HepG2 (cell line): ENCODE results near the gene ANG. TPM values are rescaled to one million over a fixed set of nuclear protein-coding genes. Genes with fewer than 3 reads are reported as not detected.

ENCODE experiments used
- AGO2 ChIP-seq: fragments of 200-400 bp; formaldehyde crosslinking; optimal IDR thresholded peaks from 2 replicates; pipeline ENCODE3; 2017; ENCODE audit warnings: mild to moderate bottlenecking, low read depth, low read length, moderate library complexity
- ERF ChIP-seq: IDR thresholded peaks from 2 replicates; pipeline ENCODE4 v1.6.1; 2018; ENCODE audit warnings: missing biosample characterization, missing genetic modification reagents
- FOXA1 ChIP-seq, 2 experiments: fragments of 450-650 bp in 1 of 2; sonication (generic) in 1 of 2; formaldehyde crosslinking in 1 of 2; IDR thresholded peaks; 2 replicates each; pipeline versions ENCODE4 v1.4.0 to v1.6.1; 2016 to 2020; ENCODE audit warnings: missing genetic modification reagents in 1 of 2
- GPBP1L1 ChIP-seq: sonication (generic); formaldehyde crosslinking; IDR thresholded peaks from 2 replicates; pipeline ENCODE4 v1.5.0; 2020; ENCODE audit warnings: mild to moderate bottlenecking, missing genetic modification reagents
- IKZF4 ChIP-seq: sonication (generic); formaldehyde crosslinking; IDR thresholded peaks from 2 replicates; pipeline ENCODE4 v1.5.1; 2020; ENCODE audit warnings: borderline replicate concordance, mild to moderate bottlenecking, low read depth, missing genetic modification reagents; ENCODE audit errors: not compliant biosample characterization
- MAFF ChIP-seq: IDR thresholded peaks from 2 replicates; pipeline ENCODE4 v1.6.1; 2011; ENCODE audit warnings: low read depth, low read length, improper control_type of control experiment
- NR2C2 ChIP-seq: sonication (generic); formaldehyde crosslinking; IDR thresholded peaks from 2 replicates; pipeline ENCODE4 v1.4.0; 2020; ENCODE audit warnings: missing genetic modification reagents, mild to moderate bottlenecking, moderate library complexity, borderline replicate concordance
- SAFB2 ChIP-seq: sonication (generic); formaldehyde crosslinking; IDR thresholded peaks from 2 replicates; pipeline ENCODE4 v1.5.1; 2020; ENCODE audit warnings: missing genetic modification reagents, low read depth, mild to moderate bottlenecking, borderline replicate concordance
- TGIF2 ChIP-seq: IDR thresholded peaks from 2 replicates; pipeline ENCODE4 v1.6.1; 2016; ENCODE audit warnings: control low read depth, missing compliant biosample characterization
- ZBTB8A ChIP-seq: sonication (generic); formaldehyde crosslinking; IDR thresholded peaks from 2 replicates; pipeline ENCODE4 v1.4.0; 2020; ENCODE audit warnings: mild to moderate bottlenecking, low read depth, missing genetic modification reagents, borderline replicate concordance
- ZNF124 ChIP-seq: sonication (generic); formaldehyde crosslinking; IDR thresholded peaks from 2 replicates; pipeline ENCODE4 v1.4.0; 2020; ENCODE audit warnings: missing genetic modification reagents
- ZNF232 ChIP-seq: sonication (generic); formaldehyde crosslinking; IDR thresholded peaks from 2 replicates; pipeline ENCODE4 v1.4.0; 2020; ENCODE audit warnings: missing genetic modification reagents, borderline replicate concordance
- ZNF251 ChIP-seq: sonication (generic); formaldehyde crosslinking; IDR thresholded peaks from 2 replicates; pipeline ENCODE4 v1.9.0; 2021; ENCODE audit warnings: mild to moderate bottlenecking, missing genetic modification reagents
- ZNF367 ChIP-seq: sonication (generic); formaldehyde crosslinking; IDR thresholded peaks from 2 replicates; pipeline ENCODE4 v1.4.0; 2020; ENCODE audit warnings: missing genetic modification reagents, borderline replicate concordance
- ZNF549 ChIP-seq: sonication (generic); formaldehyde crosslinking; IDR thresholded peaks from 2 replicates; pipeline ENCODE4 v1.5.0; 2020; ENCODE audit warnings: missing genetic modification reagents
- ZNF557 ChIP-seq: sonication (generic); formaldehyde crosslinking; IDR thresholded peaks from 2 replicates; pipeline ENCODE4 v1.4.0; 2020; ENCODE audit warnings: missing genetic modification reagents
- ZNF569 ChIP-seq: sonication (generic); formaldehyde crosslinking; IDR thresholded peaks from 2 replicates; pipeline ENCODE4 v1.5.0; 2020; ENCODE audit warnings: mild to moderate bottlenecking, missing genetic modification reagents, moderate library complexity, borderline replicate concordance
- ZNF678 ChIP-seq: sonication (generic); formaldehyde crosslinking; IDR thresholded peaks from 2 replicates; pipeline ENCODE4 v1.4.0; 2020; ENCODE audit warnings: mild to moderate bottlenecking, missing genetic modification reagents
- ZSCAN12 ChIP-seq: sonication (generic); formaldehyde crosslinking; IDR thresholded peaks from 2 replicates; pipeline ENCODE4 v1.9.0; 2021; ENCODE audit warnings: mild to moderate bottlenecking, missing genetic modification reagents
- ZSCAN31 ChIP-seq: sonication (generic); formaldehyde crosslinking; IDR thresholded peaks from 2 replicates; pipeline ENCODE4 v1.5.0; 2020; ENCODE audit warnings: low read depth, mild to moderate bottlenecking, missing genetic modification reagents
- polyA plus RNA-seq, 8 experiments: library from polyadenylated mRNA; depleted of rRNA in 3 of 8; stranded (reverse) in 7 of 8; unstranded in 1 of 8; fragments of >200 nt; fragmentation: Illumina TruSeq in 4 of 8; extraction: Trizol in 4 of 8; gene quantifications; 2 replicates each; pipeline versions ENCODE4 v1.2.1 to v1.2.3, GENCODE V29; 2011 to 2016; ENCODE audit warnings: low read depth in 4 of 8, missing spikeins in 1 of 8, mixed read lengths in 1 of 8; ENCODE audit not compliant: insufficient read depth in 1 of 8
- total RNA-seq, 5 experiments: library from RNA; depleted of rRNA; stranded (reverse); fragments of >200 nt; fragmentation: Illumina TruSeq; extraction: Trizol; gene quantifications; 2 replicates each; pipeline ENCODE4 v1.2.3, GENCODE V29; 2016; ENCODE audit warnings: low read depth in 1 of 5
- TF ChIP-seq, protein P1 (sequence below): IDR thresholded peaks from 2 replicates; pipeline ENCODE4 v1.4.0; 2020; ENCODE audit warnings: mild to moderate bottlenecking, missing genetic modification reagents
- TF ChIP-seq, protein P2 (sequence below): sonication (generic); formaldehyde crosslinking; IDR thresholded peaks from 2 replicates; pipeline ENCODE4 v1.8.0; 2022; ENCODE audit warnings: missing genetic modification reagents, mild to moderate bottlenecking, inconsistent platforms, borderline replicate concordance

ANG gene
- total and polyA plus RNA-seq, 2 of the 13 experiments (the other 11 are each of a cell fraction or from before 2014, with no cell fraction given), result 83.6 to 401 TPM

GRCh38 chr14:20681348-20682126 lies 7.0 kb upstream of the ANG start (continued):
- TF ChIP-seq, protein P1, sequence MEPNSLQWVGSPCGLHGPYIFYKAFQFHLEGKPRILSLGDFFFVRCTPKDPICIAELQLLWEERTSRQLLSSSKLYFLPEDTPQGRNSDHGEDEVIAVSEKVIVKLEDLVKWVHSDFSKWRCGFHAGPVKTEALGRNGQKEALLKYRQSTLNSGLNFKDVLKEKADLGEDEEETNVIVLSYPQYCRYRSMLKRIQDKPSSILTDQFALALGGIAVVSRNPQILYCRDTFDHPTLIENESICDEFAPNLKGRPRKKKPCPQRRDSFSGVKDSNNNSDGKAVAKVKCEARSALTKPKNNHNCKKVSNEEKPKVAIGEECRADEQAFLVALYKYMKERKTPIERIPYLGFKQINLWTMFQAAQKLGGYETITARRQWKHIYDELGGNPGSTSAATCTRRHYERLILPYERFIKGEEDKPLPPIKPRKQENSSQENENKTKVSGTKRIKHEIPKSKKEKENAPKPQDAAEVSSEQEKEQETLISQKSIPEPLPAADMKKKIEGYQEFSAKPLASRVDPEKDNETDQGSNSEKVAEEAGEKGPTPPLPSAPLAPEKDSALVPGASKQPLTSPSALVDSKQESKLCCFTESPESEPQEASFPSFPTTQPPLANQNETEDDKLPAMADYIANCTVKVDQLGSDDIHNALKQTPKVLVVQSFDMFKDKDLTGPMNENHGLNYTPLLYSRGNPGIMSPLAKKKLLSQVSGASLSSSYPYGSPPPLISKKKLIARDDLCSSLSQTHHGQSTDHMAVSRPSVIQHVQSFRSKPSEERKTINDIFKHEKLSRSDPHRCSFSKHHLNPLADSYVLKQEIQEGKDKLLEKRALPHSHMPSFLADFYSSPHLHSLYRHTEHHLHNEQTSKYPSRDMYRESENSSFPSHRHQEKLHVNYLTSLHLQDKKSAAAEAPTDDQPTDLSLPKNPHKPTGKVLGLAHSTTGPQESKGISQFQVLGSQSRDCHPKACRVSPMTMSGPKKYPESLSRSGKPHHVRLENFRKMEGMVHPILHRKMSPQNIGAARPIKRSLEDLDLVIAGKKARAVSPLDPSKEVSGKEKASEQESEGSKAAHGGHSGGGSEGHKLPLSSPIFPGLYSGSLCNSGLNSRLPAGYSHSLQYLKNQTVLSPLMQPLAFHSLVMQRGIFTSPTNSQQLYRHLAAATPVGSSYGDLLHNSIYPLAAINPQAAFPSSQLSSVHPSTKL (CRISPR knock-in tag), result 0 out of 2 replicates have a peak, but pooled peaks have one; percentile 15
- TF ChIP-seq GPBP1L1 (no peak), ZSCAN31 (CRISPR knock-in tag) (peak; percentile 22; the same call in 1 of the 2 replicates), ZNF251 (CRISPR knock-in tag) (no peak), ZNF124 (CRISPR knock-in tag) (no peak; the same call in 1 of the 2 replicates), ZNF549 (CRISPR knock-in tag) (no peak), FOXA1 (IDR thresholded peaks at IDR 0.05) (no peak), FOXA1 (CRISPR knock-in tag; IDR thresholded peaks at IDR 0.05) (no peak), SAFB2 (no peak), NR2C2 (CRISPR knock-in tag) (0 out of 2 replicates have a peak, but pooled peaks have one; percentile 53), ZBTB8A (CRISPR knock-in tag) (0 out of 2 replicates have a peak, but pooled peaks have one; percentile 27), ZNF678 (CRISPR knock-in tag) (peak; percentile 89), ZNF557 (CRISPR knock-in tag) (peak; percentile 13), TGIF2 (CRISPR knock-in tag) (no peak), ZNF367 (CRISPR knock-in tag) (no peak), ZSCAN12 (CRISPR knock-in tag) (peak; percentile 86; the same call in 1 of the 2 replicates), ZNF569 (CRISPR knock-in tag) (no peak), IKZF4 (CRISPR knock-in tag) (no peak), MAFF (peak; percentile 100), ERF (CRISPR knock-in tag) (peak; percentile 36; the same call in 1 of the 2 replicates), AGO2 (peak; percentile 66), ZNF232 (CRISPR knock-in tag) (peak; percentile 84)
- TF ChIP-seq, protein P2, sequence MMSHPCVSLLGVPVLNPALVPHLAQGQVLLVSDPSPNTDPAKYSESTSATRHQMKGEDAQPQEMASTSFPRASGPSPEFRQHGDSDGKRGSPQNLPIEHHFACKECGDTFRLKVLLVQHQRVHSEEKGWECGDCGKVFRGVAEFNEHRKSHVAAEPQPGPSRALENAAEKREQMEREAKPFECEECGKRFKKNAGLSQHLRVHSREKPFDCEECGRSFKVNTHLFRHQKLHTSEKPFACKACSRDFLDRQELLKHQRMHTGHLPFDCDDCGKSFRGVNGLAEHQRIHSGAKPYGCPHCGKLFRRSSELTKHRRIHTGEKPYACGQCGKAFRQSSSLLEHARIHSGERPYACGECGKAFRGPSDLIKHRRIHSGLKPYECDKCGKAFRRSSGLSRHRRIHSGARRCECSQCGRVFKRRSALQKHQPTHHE (CRISPR knock-in tag), result no peak; the same call in 1 of the 2 replicates
